Esophagus muscularis mucosa (tissue), 4 donors: ENCODE measurements around the gene ZNF512.

ENCODE experiments used
- CTCF ChIP-seq, 3 experiments: fragments of 200-600 bp in 2 of 3; fragments of 450-650 bp in 1 of 3; sonication (generic) in 2 of 3; IDR thresholded peaks; one replicate each; pipeline ENCODE4 v1.5.1; 2017 to 2019; ENCODE audit warnings: antibody characterized with exemption in 3 of 3, mild to moderate bottlenecking in 2 of 3, moderate library complexity in 1 of 3
- EP300 ChIP-seq: sonication (generic); formaldehyde crosslinking; IDR thresholded peaks from one replicate; pipeline ENCODE4 v1.6.1; 2017; ENCODE audit warnings: antibody characterized with exemption
- POLR2A ChIP-seq: fragments of 450-650 bp; IDR thresholded peaks from one replicate; pipeline ENCODE4 v1.6.1; 2017; ENCODE audit warnings: antibody characterized with exemption, moderate library complexity, mild to moderate bottlenecking, low read depth
- POLR2AphosphoS5 ChIP-seq, 2 donors: sonication (generic); formaldehyde crosslinking; IDR thresholded peaks; one replicate each; pipeline ENCODE4 v1.6.1; 2017; ENCODE audit warnings: antibody characterized with exemption in 2 of 2

DNA sequence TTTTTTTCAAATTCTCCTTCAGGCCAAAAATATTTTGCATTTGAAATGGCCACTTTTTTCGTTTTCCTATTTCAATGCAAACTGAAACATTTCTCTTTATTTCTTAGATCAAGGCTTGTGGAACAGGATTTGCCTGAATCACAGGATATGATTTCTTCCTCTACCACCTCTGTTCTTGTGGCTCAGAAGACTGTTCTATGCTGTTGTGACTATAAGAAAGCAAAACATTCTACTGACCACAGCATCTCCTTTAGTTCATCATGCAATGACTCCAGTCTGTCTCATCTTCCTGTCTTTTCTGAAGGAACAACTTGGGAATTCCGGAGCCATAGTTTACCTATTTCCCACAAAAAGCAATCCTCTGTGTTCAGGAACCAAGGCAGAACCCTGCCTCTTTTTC is 16.2 kb upstream of the ZNF512 start:
- no peak for TF ChIP-seq POLR2A
- no peak for TF ChIP-seq EP300
- no peak for TF ChIP-seq CTCF (IDR thresholded peaks at IDR 0.05)
- no peak for TF ChIP-seq POLR2AphosphoS5 (IDR thresholded peaks at IDR 0.05)
